Astrocyte of the spinal cord (primary cell): ENCODE results near the gene ENTHD1.

Experiments used
- DNase-seq: peaks from one replicate; pipeline ENCODE4 v3.0.0; 2011; ENCODE audit warnings: low read depth, low spot score
- H3K4me3 ChIP-seq: 2 replicates; pipeline ENCODE4 v1.5.1; 2011; ENCODE audit warnings: low read depth, mild to moderate bottlenecking, low read length, moderate library complexity
- in situ Hi-C: cut with HindIII; loops from 2 replicates; pipeline ENCODE4 v1.10.0; 2017; ENCODE audit warnings: low sequenced_read_pairs
- TF ChIP-seq, protein P1 (sequence below): IDR thresholded peaks from 2 replicates; pipeline ENCODE4 v1.5.1; 2012; ENCODE audit warnings: low read depth, mild to moderate bottlenecking, low read length, inconsistent platforms

ENTHD1 gene

DNA sequence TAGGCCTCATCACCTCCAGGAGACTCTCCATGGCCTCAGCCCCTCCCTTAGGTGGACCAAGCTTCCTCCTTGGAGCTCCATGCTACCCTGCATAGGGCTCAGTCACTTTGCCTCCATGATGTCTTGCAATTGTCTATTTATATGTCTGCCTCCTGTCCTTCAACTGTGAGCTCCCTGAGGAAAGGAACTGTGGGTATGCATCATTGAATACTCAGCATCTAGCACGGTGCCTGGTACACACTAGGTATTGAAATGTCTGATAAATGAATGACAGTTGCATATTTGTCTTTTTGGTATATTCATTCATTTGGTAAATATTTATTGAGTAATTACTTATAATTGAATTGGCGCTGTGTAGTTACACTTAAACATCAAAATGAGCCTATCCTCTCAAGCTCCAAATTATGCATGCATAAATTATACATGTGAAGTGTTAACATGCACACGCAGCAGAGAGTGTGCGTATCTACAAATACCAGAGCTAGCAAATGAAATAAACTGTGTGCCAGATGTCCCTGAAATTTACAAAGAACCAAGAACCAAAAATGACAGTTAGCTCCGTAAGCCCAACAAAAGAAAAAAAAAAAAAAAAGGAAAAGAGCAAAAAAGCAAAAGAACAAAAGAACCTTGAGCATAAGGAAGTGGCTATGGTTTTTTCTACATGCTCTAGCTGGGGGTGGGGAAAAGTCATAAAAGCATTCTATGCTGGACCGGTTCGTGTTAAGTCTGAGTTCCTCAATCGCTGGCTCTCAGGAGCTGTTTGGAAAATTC lies 32.5 kb upstream of the ENTHD1 start:
- TF ChIP-seq, protein P1, sequence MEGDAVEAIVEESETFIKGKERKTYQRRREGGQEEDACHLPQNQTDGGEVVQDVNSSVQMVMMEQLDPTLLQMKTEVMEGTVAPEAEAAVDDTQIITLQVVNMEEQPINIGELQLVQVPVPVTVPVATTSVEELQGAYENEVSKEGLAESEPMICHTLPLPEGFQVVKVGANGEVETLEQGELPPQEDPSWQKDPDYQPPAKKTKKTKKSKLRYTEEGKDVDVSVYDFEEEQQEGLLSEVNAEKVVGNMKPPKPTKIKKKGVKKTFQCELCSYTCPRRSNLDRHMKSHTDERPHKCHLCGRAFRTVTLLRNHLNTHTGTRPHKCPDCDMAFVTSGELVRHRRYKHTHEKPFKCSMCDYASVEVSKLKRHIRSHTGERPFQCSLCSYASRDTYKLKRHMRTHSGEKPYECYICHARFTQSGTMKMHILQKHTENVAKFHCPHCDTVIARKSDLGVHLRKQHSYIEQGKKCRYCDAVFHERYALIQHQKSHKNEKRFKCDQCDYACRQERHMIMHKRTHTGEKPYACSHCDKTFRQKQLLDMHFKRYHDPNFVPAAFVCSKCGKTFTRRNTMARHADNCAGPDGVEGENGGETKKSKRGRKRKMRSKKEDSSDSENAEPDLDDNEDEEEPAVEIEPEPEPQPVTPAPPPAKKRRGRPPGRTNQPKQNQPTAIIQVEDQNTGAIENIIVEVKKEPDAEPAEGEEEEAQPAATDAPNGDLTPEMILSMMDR = no peak
- no peak for DNase-seq
- H3K4me3 ChIP-seq = no peak overlapping the region
- in situ Hi-C loops = no loop called here

DNA sequence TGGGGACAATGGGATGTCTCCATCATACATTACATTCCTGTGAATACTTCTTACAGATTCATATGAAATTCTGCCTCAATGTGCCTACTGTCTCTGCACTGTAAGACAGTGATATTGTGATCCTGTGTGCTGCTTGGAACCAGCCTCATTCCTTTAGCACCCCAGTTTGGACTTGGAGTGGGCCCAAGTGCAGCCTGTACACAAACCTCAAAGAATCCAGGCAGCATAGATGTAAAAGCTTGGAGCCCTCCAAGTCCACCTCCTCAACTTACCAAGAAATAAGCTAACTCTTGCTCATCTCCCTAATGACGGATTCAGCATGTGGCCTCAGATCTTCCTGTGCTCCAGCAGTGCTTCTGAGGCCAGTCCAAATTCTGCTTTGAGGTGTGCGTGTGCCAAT lies 31.7 kb upstream of the ENTHD1 start:
- DNase-seq = no peak
- H3K4me3 ChIP-seq = no peak overlapping the region
- TF ChIP-seq, protein P1 = no peak
- in situ Hi-C loops = no loop called here

DNA sequence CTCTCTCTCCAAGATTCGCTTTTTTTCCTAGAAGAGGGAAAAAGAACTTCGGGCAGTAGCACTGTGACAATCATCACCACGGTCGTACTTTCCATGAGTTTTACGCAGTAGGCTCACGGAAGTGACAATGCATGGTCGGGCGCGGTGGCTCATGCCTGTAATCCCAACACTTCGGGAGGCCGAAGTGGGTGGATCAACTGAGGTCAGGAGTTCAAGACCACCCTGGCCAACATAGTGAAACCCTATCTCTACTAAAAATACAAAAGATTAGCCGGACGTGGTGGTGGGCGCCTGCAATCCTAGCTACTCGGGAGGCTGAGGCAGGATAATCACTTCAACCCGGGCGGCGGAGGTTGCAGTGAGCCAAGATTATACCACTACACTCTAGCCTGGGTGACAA lies 30.7 kb upstream of the ENTHD1 start:
- in situ Hi-C loops = no loop called here
- TF ChIP-seq, protein P1 = no peak
- DNase-seq = no peak
- no peak overlapping the region for H3K4me3 ChIP-seq

DNA sequence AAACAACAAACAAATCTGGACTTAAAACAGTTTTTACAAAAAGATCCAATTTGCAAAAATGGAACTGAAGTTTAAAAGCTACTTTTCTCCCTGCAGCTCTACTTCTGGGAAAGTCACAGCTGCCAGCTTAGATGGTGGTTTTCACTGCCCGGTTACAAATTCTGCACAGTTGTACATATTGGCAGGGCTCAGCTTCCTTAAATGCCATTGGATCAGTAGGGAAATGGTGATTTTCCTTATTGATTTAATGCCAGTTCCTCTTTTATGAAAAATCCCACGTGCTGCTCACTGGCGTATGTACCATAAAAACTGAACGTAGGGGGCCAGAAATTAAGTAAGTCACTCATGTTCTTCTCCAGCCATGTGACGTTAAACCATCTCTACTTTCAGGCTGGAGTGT lies 30.1 kb upstream of the ENTHD1 start:
- H3K4me3 ChIP-seq = no peak overlapping the region
- no peak for DNase-seq
- TF ChIP-seq, protein P1 = no peak
- in situ Hi-C loops = no loop called here

DNA sequence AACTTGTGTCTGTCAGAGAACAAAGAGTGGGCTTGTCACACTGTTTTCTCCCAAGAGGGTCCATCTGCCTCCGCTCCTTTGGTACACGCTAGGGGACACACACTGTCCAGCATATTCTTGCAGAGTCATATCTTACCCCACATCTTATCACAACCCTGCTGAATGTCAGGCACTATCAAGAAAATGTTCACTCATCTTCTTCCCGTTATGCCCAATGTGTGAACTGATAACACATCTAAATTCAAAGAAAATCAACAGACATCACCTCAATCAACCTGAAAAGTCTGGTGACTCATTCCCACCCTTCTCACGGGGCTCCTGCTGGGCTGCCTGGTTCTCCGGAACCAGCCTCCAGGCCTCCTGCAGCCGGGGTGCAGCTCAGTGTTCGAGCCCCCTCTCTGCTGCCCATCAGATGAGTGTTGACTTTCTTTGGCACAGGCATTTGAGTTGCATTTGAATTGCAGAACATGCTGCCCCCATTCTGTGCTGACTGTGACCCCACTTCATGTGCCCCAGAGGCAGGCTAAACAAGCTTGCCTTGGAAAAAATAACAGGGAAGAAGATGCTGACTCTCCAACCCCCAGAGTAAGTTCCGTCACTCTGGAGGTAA lies 26.7 kb upstream of the ENTHD1 start:
- in situ Hi-C loops = no loop called here
- H3K4me3 ChIP-seq = no peak overlapping the region
- TF ChIP-seq, protein P1 = no peak

DNA sequence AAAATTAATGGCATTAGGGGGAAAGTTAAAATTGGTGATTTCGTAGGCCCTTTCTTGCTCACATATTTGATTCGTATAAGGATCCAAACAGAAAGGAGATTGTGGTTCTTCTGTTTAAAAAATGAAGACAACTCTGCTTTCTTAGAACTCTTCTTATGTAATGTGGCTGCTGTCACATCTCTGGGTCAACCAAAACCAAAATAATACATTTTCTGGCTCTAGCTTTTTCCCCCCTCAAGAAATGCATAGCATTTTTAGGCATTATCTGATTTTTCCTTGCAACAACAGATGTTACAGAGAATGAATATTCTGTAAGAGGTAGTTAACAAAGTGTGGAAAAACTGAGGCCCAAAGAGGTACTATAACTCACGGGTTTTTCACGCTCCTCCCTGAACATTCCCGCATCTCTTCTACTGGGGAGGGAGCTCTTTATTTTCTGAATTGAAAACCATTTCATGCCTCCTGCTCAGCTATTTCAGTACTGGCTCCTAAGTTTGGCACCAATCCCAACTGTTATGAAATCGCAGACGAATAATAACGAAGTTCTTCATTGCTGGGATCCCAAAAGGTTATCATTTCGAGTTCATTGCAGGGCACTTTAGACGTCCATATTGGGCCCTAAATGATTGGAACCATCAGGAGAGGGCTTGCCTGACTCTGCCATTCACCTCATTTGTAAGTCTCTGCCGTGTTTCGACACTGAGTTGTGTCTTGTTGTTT lies 24.4 kb upstream of the ENTHD1 start:
- H3K4me3 ChIP-seq = no peak overlapping the region
- TF ChIP-seq, protein P1 = no peak
- DNase-seq = no peak
- in situ Hi-C loops = no loop called here

More for the DNA sequence above, 26.7 kb upstream of the ENTHD1 start:
- DNase-seq = no peak
